IMR-90 (cell line): ENCODE data around the gene CATSPER3. TPM values are rescaled to one million over a fixed set of nuclear protein-coding genes. Genes with fewer than 3 reads are reported as not detected.
A peak's percentile ranks its signal among the peaks of the same experiment; 100 is the strongest.

Experiments
- ATAC-seq: fragments of 200-7000 bp; cut with Tn5 transposase; 2 replicates; pipeline ENCODE4 v1.9.1; 2020; ENCODE audit warnings: low read depth, mild to moderate bottlenecking, moderate library complexity
- BruUV-seq: library from RNA; stranded (reverse); fragments of 400-500 nt; replicated peaks from 2 replicates; lab custom pipeline; 2021; lab: Mats Ljungman, UMichigan
- CTCF ChIA-PET: fragments of 300-600 bp; formaldehyde crosslinking; extraction: SDS; loops from one replicate; lab custom pipeline; 2021; ENCODE audit warnings: antibody characterized with exemption; lab: Yijun Ruan, JAX
- POLR2A ChIA-PET: fragments of 300-600 bp; sonication (Branson Sonifier 250); formaldehyde crosslinking; loops from one replicate; lab custom pipeline; 2022; ENCODE audit warnings: antibody characterized with exemption; ENCODE audit not compliant: unreplicated experiment; lab: Charles Lee
- DNase-seq: peaks from one replicate; pipeline ENCODE4 v3.0.0; 2013
- H2AFZ ChIP-seq: replicated peaks from 2 replicates; pipeline ENCODE3; 2013; ENCODE audit warnings: low read length, mild to moderate bottlenecking; ENCODE audit not compliant: poor library complexity
- H2AK5ac ChIP-seq: 2 replicates; pipeline ENCODE4 v1.6.1; 2013; ENCODE audit warnings: low read depth, low read length, inconsistent platforms
- H2AK9ac ChIP-seq: replicated peaks from 2 replicates; pipeline ENCODE3; 2013; ENCODE audit warnings: mild to moderate bottlenecking, low read depth, low read length, moderate library complexity; ENCODE audit not compliant: poor library complexity
- H2BK120ac ChIP-seq: 2 replicates; pipeline ENCODE4 v1.6.1; 2013; ENCODE audit warnings: low read depth, low read length, inconsistent platforms
- H2BK15ac ChIP-seq: 3 replicates; pipeline ENCODE4 v1.6.1; 2013; ENCODE audit warnings: low read depth, low read length, inconsistent platforms
- H2BK20ac ChIP-seq: 2 replicates; pipeline ENCODE4 v1.6.1; 2013; ENCODE audit warnings: low read depth, mild to moderate bottlenecking, inconsistent platforms, low read length, moderate library complexity
- H2BK5ac ChIP-seq: 2 replicates; pipeline ENCODE4 v1.6.1; 2013; ENCODE audit warnings: mild to moderate bottlenecking, low read depth, low read length, inconsistent platforms; ENCODE audit not compliant: poor library complexity, severe bottlenecking
- H3K14ac ChIP-seq: replicated peaks from 2 replicates; pipeline ENCODE4 v1.6.1; 2013; ENCODE audit warnings: low read depth, low read length, inconsistent platforms
- H3K18ac ChIP-seq: 2 replicates; pipeline ENCODE4 v1.6.1; 2013; ENCODE audit warnings: low read depth, low read length, control low read depth
- H3K23ac ChIP-seq: 2 replicates; pipeline ENCODE4 v1.6.1; 2013; ENCODE audit warnings: low read depth, low read length, inconsistent platforms
- H3K27ac ChIP-seq: 2 replicates; pipeline ENCODE4 v1.5.1; 2013; ENCODE audit warnings: mild to moderate bottlenecking, control low read depth, low read length; ENCODE audit not compliant: insufficient read depth
- H3K27me3 ChIP-seq: 2 replicates; pipeline ENCODE4 v1.6.1; 2013; ENCODE audit warnings: low read length; ENCODE audit not compliant: control insufficient read depth, insufficient read depth
- H3K36me3 ChIP-seq: 2 replicates; pipeline ENCODE4 v1.6.1; 2013; ENCODE audit warnings: low read length, mixed read lengths; ENCODE audit not compliant: control insufficient read depth, insufficient read depth
- H3K4ac ChIP-seq: 2 replicates; pipeline ENCODE4 v1.6.1; 2013; ENCODE audit warnings: low read depth, low read length, inconsistent platforms
- H3K4me1 ChIP-seq: 2 replicates; pipeline ENCODE4 v1.6.1; 2013; ENCODE audit warnings: low read length, mixed read lengths; ENCODE audit not compliant: control insufficient read depth, insufficient read depth
- H3K4me2 ChIP-seq: 2 replicates; pipeline ENCODE4 v1.6.1; 2013; ENCODE audit warnings: low read depth, mild to moderate bottlenecking, control low read depth, low read length, moderate library complexity
- H3K4me3 ChIP-seq: 2 replicates; pipeline ENCODE4 v1.5.1; 2013; ENCODE audit warnings: low read depth, mild to moderate bottlenecking, control low read depth, low read length, moderate library complexity; ENCODE audit not compliant: insufficient read depth
- H3K56ac ChIP-seq: 2 replicates; pipeline ENCODE4 v1.6.1; 2013; ENCODE audit warnings: low read length, inconsistent platforms; ENCODE audit not compliant: insufficient read depth; ENCODE audit errors: extremely low read depth
- H3K79me1 ChIP-seq, 2 experiments: 2 replicates each; pipeline ENCODE4 v1.6.1; 2013; ENCODE audit warnings: low read length in 2 of 2, inconsistent platforms in 1 of 2, low read depth in 1 of 2
- H3K9ac ChIP-seq: 2 replicates; pipeline ENCODE4 v1.6.1; 2013; ENCODE audit warnings: low read depth, low read length, control low read depth
- H3K9me1 ChIP-seq: 2 replicates; pipeline ENCODE4 v1.6.1; 2013; ENCODE audit warnings: low read length, inconsistent platforms; ENCODE audit not compliant: insufficient read depth
- H3K9me3 ChIP-seq: 2 replicates; pipeline ENCODE4 v1.6.1; 2013; ENCODE audit warnings: low read length; ENCODE audit not compliant: control insufficient read depth, insufficient read depth
- H4K20me1 ChIP-seq: 2 replicates; pipeline ENCODE4 v1.6.1; 2013; ENCODE audit warnings: low read length, inconsistent platforms; ENCODE audit not compliant: insufficient read depth
- H4K5ac ChIP-seq: 2 replicates; pipeline ENCODE4 v1.6.1; 2013; ENCODE audit warnings: mild to moderate bottlenecking, low read depth, low read length, control low read depth
- H4K8ac ChIP-seq, 2 experiments: 2 replicates each; pipeline ENCODE4 v1.6.1; 2013; ENCODE audit warnings: low read depth in 2 of 2, low read length in 2 of 2, control low read depth in 1 of 2, inconsistent platforms in 1 of 2
- H4K91ac ChIP-seq: 2 replicates; pipeline ENCODE4 v1.6.1; 2013; ENCODE audit warnings: low read depth, low read length, inconsistent platforms; ENCODE audit not compliant: insufficient read depth
- CEBPB ChIP-seq: IDR thresholded peaks from 2 replicates; pipeline ENCODE4 v1.6.1; 2012; ENCODE audit warnings: low read depth, low read length, improper control_type of control experiment
- RFX5 ChIP-seq: IDR thresholded peaks from 2 replicates; pipeline ENCODE4 v1.8.0; 2012; ENCODE audit warnings: low read depth, mild to moderate bottlenecking, low read length, moderate library complexity
- WGBS, 2 experiments: methylation state at CpG; one replicate each; pipeline versions ENCODE4 v1.1.5 to v1.1.7; 2013; ENCODE audit warnings: missing lambda C conversion rate in 2 of 2; ENCODE audit not compliant: insufficient read length in 1 of 2; ENCODE audit errors: extremely low coverage in 2 of 2; 5-methylcytosine and 5-hydroxymethylcytosine counted together
- dilution Hi-C: fragments of 300-500 bp; cut with HindIII; formaldehyde crosslinking; loops from one replicate; pipeline ENCODE4 v1.14.3; 2018; ENCODE audit warnings: low sequenced_read_pairs; ENCODE audit not compliant: unreplicated experiment
- in situ Hi-C: fragments of 300-500 bp; cut with MboI; formaldehyde crosslinking; loops from 3 replicates; pipeline ENCODE4 v1.14.3; 2019; ENCODE audit warnings: low sequenced_read_pairs, inconsistent platforms, mixed read lengths
- intact Hi-C: fragments of 100-400 bp; cut with micrococcal nuclease; formaldehyde crosslinking; loops from 2 replicates; pipeline ENCODE4 v1.10.0; 2022
- polyA plus RNA-seq, 3 experiments: library from polyadenylated mRNA; depleted of rRNA; stranded (reverse); fragments of >200 nt; gene quantifications; 2 replicates each; pipeline ENCODE4 v1.2.3, GENCODE V29; 2012; ENCODE audit warnings: low replicate concordance in 1 of 3
- total RNA-seq: library from RNA; depleted of rRNA; stranded (reverse); fragments of >200 nt; gene quantifications from 2 replicates; pipeline ENCODE4 v1.2.3, GENCODE V29; 2012

CATSPER3 gene
- total and polyA plus RNA-seq, 2 of the 4 experiments (the other 2 are of a cell fraction): under 0.01 to 0.12 TPM

DNA sequence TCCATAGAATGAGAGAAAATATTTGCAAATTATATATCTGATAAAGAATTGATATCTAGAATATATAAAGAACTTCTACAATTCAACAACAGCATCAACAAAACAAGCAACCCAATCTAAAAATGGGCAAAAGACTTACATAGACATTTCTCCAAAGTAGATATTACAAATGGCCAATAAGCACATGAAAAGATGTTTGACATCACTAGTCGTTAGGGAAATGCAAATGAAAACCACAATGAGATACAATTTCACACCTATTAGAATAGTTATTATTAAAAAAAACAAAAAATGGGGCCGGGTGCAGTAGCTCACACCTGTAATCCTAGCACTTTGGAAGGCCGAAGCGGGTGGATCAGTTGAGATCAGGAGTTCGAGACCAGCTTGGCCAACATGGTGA, 24.4 kb downstream of the CATSPER3 start:
- no peak for DNase-seq
- in situ Hi-C loops: no loop called here
- no CpG with 5 or more reads among the region's 5 CpGs for WGBS, 2 experiments
- Histone ChIP-seq H3K9me3 (no peaks in the 10 kb centered on the region), H3K27ac (no peak overlapping the region), H3K4ac (no peak overlapping the region), H3K56ac (no peak overlapping the region), H2BK120ac (no peak overlapping the region), H4K8ac (no peak overlapping the region), H3K23ac (no peak overlapping the region), H3K18ac (no peak overlapping the region), H3K4me3 (no peak overlapping the region), H3K36me3 (no peaks in the 10 kb centered on the region), H3K9me1 (no peaks in the 10 kb centered on the region), H2AK5ac (no peak overlapping the region), H2AFZ (no peak overlapping the region), H3K4me1 (no peaks in the 10 kb centered on the region), H3K79me1 (no peaks in the 10 kb centered on the region), H3K4me2 (no peak overlapping the region), H3K14ac (no peak overlapping the region), H4K20me1 (no peaks in the 10 kb centered on the region), H4K5ac (no peak overlapping the region), H2AK9ac (no peak overlapping the region), H3K9ac (no peak overlapping the region), H3K27me3 (no peaks in the 10 kb centered on the region; the same call in 1 of the 2 replicates), H2BK15ac (no peak overlapping the region), H4K91ac (no peak overlapping the region), H2BK20ac (no peak overlapping the region), H2BK5ac (no peak overlapping the region)
- POLR2A ChIA-PET: no interaction called here
- ATAC-seq: no peak
- dilution Hi-C loops: no loop called here
- TF ChIP-seq CEBPB (no peak), RFX5 (peak; percentile 74; the same call in 1 of the 2 replicates)
- intact Hi-C loops: loop anchor here (10.0 kb wide), 1 partner anchor 57 kb away; no protein-coding TSS in a partner anchor
- no TSS peak for BruUV-seq
- CTCF ChIA-PET: no interaction called here
